Nephron (organoid): ENCODE measurements around the gene CDH12.

Experiments
- H3K27ac Mint-ChIP-seq, 3 experiments: 2 replicates each; pipeline ENCODE4 v1.8.0; 2020; ENCODE audit warnings: mixed read lengths in 3 of 3, mild to moderate bottlenecking in 2 of 3, moderate library complexity in 1 of 3
- H3K27me3 Mint-ChIP-seq: 2 replicates; pipeline ENCODE4 v1.8.0; 2021; ENCODE audit warnings: low read depth, mild to moderate bottlenecking, moderate library complexity, mixed read lengths
- H3K36me3 Mint-ChIP-seq: 2 replicates; pipeline ENCODE4 v1.8.0; 2020; ENCODE audit warnings: low read depth, mixed read lengths
- H3K4me1 Mint-ChIP-seq: 2 replicates; pipeline ENCODE4 v1.8.0; 2020; ENCODE audit warnings: mixed read lengths
- H3K4me3 Mint-ChIP-seq, 3 experiments: 2 replicates each; pipeline ENCODE4 v1.8.0; 2020; ENCODE audit warnings: mild to moderate bottlenecking in 3 of 3, mixed read lengths in 3 of 3, moderate library complexity in 2 of 3
- H3K9me3 Mint-ChIP-seq: 2 replicates; pipeline ENCODE4 v1.8.0; 2020; ENCODE audit warnings: mixed read lengths
- CTCF ChIP-seq, 3 experiments: fragments of 200-600 bp; sonication (generic); IDR thresholded peaks; one replicate each; pipeline ENCODE4 v1.5.0; 2021; ENCODE audit warnings: antibody characterized with exemption in 3 of 3; ENCODE audit not compliant: unreplicated experiment in 3 of 3

The CDH12 gene

DNA sequence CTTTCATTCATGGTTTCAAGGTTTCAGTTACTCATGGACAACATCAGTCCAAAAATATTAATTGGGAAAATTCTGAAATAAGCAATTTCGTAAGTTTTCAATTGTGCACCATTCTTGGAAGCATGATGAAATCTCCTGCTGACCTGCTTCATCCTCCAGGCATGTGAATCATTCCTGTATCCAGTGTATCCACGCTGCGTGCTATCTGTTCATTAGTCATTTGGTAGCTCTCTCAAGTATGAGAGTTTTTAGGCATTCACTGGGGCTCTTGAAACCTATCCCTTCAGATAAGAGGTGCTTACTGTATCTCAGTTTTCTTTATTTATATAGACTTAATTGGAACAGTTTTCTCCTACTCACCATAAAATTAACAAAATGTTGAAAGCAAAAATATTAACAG, 293.0 kb downstream of the CDH12 start:
- Mint-ChIP-seq H3K9me3 (no peaks in the 10 kb centered on the region), H3K36me3 (no peaks in the 10 kb centered on the region), H3K27ac (no peak overlapping the region), H3K4me3 (no peak overlapping the region), H3K27me3 (no peaks in the 10 kb centered on the region), H3K4me1 (no peaks in the 10 kb centered on the region)
- no peak for TF ChIP-seq CTCF (IDR thresholded peaks at IDR 0.05; ENCODE audit: unreplicated experiment in 3 of 3)

DNA sequence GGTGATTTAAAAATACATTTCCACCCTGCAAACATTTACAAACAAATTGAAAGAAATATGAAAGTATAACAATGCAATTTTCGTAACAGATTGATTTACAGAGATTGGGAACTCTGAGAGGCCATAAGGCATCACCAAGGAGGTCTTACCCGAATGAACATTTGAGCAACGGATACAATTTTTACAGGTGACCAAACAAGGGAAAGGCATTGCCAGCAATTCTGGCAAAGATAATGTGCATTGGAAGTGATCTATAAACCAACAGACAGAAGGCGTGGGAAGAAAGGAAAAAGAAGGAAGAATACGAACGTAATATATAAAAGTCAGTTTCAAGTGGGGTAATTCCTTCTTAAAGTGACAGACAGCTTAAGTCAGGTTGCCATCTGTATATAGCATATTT, 295.9 kb downstream of the CDH12 start:
- no peak overlapping the region for H3K4me3 Mint-ChIP-seq

DNA sequence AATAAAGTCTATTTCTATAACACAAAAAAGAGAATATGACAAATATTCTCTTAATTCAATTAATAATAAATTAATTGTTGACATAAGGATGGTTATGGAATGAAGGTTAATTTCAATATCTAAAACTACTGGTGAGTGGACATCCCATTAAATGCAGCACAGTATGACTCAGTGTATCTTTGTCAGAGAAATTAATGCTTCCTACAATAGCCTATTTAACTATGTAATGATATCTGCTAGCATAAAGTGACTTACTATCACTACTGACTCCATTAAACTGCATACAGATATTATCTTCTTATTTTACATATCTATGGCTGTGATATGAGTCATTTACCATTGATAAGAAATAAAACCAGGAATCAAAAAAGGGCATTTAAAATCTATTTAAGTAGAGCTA, 298.7 kb downstream of the CDH12 start:
- H3K36me3 Mint-ChIP-seq: no peaks in the 10 kb centered on the region
- H3K27ac Mint-ChIP-seq: no peak overlapping the region
- no peak overlapping the region for H3K4me3 Mint-ChIP-seq
- H3K27me3 Mint-ChIP-seq: no peaks in the 10 kb centered on the region
- no peak for TF ChIP-seq CTCF (IDR thresholded peaks at IDR 0.05; ENCODE audit: unreplicated experiment in 3 of 3)
- no peaks in the 10 kb centered on the region for H3K9me3 Mint-ChIP-seq
- no peaks in the 10 kb centered on the region for H3K4me1 Mint-ChIP-seq

More for the DNA sequence above, 295.9 kb downstream of the CDH12 start:
- H3K27me3 Mint-ChIP-seq: no peaks in the 10 kb centered on the region
- H3K36me3 Mint-ChIP-seq: no peaks in the 10 kb centered on the region
- H3K9me3 Mint-ChIP-seq: no peaks in the 10 kb centered on the region
- no peaks in the 10 kb centered on the region for H3K4me1 Mint-ChIP-seq
- no peak overlapping the region for H3K27ac Mint-ChIP-seq
- TF ChIP-seq CTCF (IDR thresholded peaks at IDR 0.05; ENCODE audit: unreplicated experiment in 3 of 3): no peak

DNA sequence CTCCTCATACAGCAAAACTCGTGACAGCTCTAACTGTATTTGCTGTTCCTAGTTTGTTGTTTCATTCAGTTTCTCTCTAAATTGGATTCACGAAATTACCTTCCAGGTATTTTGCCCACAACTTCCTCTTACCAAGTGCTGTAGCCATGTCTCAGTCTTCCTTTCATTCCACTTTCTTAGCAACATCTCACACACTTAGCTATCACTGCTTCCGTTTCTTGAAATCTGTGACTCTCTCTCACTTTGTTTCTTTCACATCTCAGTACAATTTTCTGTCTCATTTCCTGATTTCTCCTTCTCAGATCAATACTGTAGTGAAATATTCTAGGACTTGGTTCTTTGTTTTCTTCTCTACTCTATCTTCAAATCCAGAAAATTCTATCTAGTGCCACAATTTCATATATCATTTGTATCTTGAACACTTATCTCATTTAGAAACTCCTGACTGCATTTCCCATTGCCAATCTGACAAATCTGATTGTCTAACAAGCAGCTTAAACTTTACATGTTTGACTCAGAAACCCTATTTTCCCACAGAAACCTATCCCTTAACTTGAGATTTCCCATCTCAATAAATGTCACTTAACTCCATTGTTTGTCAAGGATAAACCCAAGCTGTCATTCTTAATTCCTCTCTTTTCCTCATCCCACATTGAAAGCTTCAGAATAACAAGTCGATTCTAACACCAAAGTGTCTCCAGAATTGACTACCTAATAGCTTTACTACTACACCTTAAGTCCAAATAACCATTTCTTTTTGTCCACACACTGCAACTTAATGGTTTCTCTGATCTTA, 303.1 kb downstream of the CDH12 start:
- Mint-ChIP-seq H3K4me3 (no peak overlapping the region), H3K9me3 (no peaks in the 10 kb centered on the region), H3K27me3 (no peaks in the 10 kb centered on the region), H3K27ac (no peak overlapping the region), H3K4me1 (no peaks in the 10 kb centered on the region), H3K36me3 (no peaks in the 10 kb centered on the region)
- no peak for TF ChIP-seq CTCF (IDR thresholded peaks at IDR 0.05; ENCODE audit: unreplicated experiment in 3 of 3)

DNA sequence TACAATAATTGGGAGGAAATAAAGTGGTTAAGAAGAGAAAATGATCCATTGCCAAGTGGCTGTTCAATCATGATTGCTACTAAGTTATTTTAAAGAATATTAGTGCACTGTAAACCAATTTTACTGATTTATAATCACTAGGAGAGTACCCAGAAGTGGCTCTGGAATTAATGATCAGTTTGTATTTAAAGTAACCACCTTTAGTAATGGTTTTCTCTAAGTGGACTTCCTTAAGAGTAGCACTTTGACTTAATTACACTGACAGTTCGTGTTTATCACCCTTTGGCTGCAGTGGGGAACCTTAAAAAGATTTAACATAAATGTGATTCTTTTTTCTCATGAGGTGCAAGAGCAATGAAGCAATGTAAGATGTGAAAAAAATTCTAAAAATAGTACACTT, 310.8 kb downstream of the CDH12 start:
- Mint-ChIP-seq H3K27ac (no peak overlapping the region), H3K27me3 (no peaks in the 10 kb centered on the region), H3K4me1 (no peaks in the 10 kb centered on the region), H3K9me3 (peaks cover 4% of the 10 kb centered on the region), H3K4me3 (no peak overlapping the region), H3K36me3 (no peaks in the 10 kb centered on the region)
- no peak for TF ChIP-seq CTCF (IDR thresholded peaks at IDR 0.05; ENCODE audit: unreplicated experiment in 3 of 3)

DNA sequence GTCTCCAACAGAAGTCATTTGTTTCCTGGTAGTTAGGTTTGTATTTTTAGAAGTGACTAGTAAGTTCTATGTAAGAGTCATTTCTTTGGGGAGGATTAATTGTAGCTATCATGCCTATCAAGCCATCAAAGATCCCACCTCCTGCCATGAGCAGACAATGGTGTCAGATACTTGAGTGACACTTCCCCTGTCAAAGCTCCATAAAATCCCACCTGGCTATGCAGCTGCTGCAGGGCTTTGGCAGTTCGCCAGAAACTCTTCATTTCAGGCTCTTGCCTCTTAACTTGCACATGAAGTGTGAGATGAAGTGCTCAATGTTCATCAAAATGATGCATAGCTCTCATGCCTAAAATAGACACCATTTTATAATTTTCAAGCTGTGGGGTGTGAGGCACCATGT, 312.1 kb downstream of the CDH12 start:
- Mint-ChIP-seq H3K4me3 (no peak overlapping the region), H3K27ac (no peak overlapping the region), H3K9me3 (peaks cover 4% of the 10 kb centered on the region), H3K27me3 (no peaks in the 10 kb centered on the region), H3K4me1 (no peaks in the 10 kb centered on the region), H3K36me3 (no peaks in the 10 kb centered on the region)
- TF ChIP-seq CTCF (IDR thresholded peaks at IDR 0.05; ENCODE audit: unreplicated experiment in 3 of 3): no peak
